ENCODE data around the gene ANO10.
"Not testable (repeated sequence)": the region's sequence is repeated elsewhere in the genome, so short reads cannot be mapped to it uniquely, and the experiment has no call there.

ANO10 gene

DNA sequence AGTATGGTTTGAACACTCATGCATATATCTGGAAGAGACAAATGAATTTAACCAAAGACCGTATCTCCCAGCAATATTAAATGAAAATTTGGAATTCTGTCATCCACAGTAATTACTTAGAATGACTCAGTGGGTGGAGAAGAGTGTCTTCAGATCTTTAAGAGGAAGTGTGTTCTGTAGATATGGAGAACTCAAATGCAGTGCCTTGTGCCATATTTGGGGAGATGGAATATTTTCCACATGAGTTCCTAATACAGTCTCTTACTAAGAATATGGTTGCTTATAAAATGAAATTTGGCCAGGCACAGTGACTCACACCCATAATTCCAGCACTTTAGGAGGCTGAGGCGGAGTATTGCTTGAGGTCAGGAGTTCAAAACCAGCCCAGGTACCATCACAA lies 40.5 kb downstream of the ANO10 start:
- TF ChIP-seq, protein P1, sequence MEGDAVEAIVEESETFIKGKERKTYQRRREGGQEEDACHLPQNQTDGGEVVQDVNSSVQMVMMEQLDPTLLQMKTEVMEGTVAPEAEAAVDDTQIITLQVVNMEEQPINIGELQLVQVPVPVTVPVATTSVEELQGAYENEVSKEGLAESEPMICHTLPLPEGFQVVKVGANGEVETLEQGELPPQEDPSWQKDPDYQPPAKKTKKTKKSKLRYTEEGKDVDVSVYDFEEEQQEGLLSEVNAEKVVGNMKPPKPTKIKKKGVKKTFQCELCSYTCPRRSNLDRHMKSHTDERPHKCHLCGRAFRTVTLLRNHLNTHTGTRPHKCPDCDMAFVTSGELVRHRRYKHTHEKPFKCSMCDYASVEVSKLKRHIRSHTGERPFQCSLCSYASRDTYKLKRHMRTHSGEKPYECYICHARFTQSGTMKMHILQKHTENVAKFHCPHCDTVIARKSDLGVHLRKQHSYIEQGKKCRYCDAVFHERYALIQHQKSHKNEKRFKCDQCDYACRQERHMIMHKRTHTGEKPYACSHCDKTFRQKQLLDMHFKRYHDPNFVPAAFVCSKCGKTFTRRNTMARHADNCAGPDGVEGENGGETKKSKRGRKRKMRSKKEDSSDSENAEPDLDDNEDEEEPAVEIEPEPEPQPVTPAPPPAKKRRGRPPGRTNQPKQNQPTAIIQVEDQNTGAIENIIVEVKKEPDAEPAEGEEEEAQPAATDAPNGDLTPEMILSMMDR (IDR thresholded peaks at IDR 0.05; ENCODE audit: low read depth, low read length, missing control alignments), result no peak
- no peak overlapping the region for H3K4me3 ChIP-seq (replicated peaks; ENCODE audit: low read depth, low read length)
- DNase-seq (ENCODE audit: extremely low read depth, low read depth), result no peak

DNA sequence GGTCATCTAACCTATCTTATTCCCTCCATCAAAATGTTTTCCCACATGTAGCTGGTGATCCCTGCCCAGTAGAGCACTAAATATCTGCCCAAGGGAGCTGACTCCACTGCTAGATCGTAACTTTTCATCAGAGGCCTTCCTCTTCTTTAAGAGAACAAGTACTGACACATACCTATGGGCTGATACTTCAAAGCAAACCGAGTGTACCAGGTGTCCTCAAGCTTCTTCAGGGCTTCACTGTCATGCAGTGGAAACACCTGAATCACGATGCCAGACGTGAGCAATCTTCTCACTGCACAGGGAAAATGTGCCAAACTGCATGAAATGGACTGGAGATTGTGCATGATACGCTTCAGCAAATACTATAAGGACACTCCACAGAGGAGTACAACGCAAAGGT lies 41.6 kb downstream of the ANO10 start:
- DNase-seq (ENCODE audit: extremely low read depth, low read depth), result no peak
- TF ChIP-seq, protein P1 (IDR thresholded peaks at IDR 0.05; ENCODE audit: low read depth, low read length, missing control alignments), result no peak
- H3K4me3 ChIP-seq (replicated peaks; ENCODE audit: low read depth, low read length), result no peak overlapping the region

- no peak overlapping the region for H3K4me3 ChIP-seq (replicated peaks; ENCODE audit: low read depth, low read length)
- no peak for DNase-seq (ENCODE audit: extremely low read depth, low read depth)
- TF ChIP-seq, protein P1 (IDR thresholded peaks at IDR 0.05; ENCODE audit: low read depth, low read length, missing control alignments), result no peak
These were observed 48.2 kb downstream of the ANO10 start for GRCh38 chr3:43573576-43573975.

- not testable (repeated sequence) for H3K4me3 ChIP-seq (replicated peaks; ENCODE audit: low read depth, low read length)
These were observed 56.0 kb downstream of the ANO10 start for GRCh38 chr3:43565661-43566341.

DNA sequence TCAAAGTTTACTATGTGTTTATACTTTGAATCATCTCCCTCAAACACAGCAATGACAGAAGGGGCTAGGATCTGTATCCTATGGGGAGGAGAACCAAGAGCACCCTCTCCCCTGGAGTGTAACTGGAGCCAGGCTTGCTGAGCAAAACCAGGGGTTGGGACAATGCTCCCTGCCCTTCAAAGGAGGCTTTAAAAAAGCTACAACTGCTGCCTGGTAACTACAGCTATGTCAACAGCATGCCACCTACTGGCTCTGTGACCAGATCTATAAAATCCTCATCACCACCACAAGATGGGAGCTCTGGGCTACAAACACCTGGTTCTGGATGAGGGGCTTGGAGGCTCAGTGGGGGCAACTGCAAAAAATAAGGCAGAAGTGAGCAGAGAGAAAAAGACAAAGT lies 61.9 kb downstream of the ANO10 start:
- TF ChIP-seq, protein P1 (IDR thresholded peaks at IDR 0.05; ENCODE audit: low read depth, low read length, missing control alignments), result no peak
- DNase-seq (ENCODE audit: extremely low read depth, low read depth), result no peak
- no peak overlapping the region for H3K4me3 ChIP-seq (replicated peaks; ENCODE audit: low read depth, low read length)

More at GRCh38 chr3:43565661-43566341, 56.0 kb downstream of the ANO10 start:
- DNase-seq (ENCODE audit: extremely low read depth, low read depth), result not testable (repeated sequence)

- H3K4me3 ChIP-seq (replicated peaks; ENCODE audit: low read depth, low read length), result no peak overlapping the region
- TF ChIP-seq, protein P1 (IDR thresholded peaks at IDR 0.05; ENCODE audit: low read depth, low read length, missing control alignments), result no peak
- no peak for DNase-seq (ENCODE audit: extremely low read depth, low read depth)
These were observed 63.6 kb downstream of the ANO10 start for GRCh38 chr3:43558171-43558570.

- no peak for DNase-seq (ENCODE audit: extremely low read depth, low read depth)
- TF ChIP-seq, protein P1 (IDR thresholded peaks at IDR 0.05; ENCODE audit: low read depth, low read length, missing control alignments), result no peak
- no peak overlapping the region for H3K4me3 ChIP-seq (replicated peaks; ENCODE audit: low read depth, low read length)
These were observed 72.1 kb downstream of the ANO10 start for GRCh38 chr3:43549626-43550290.

DNA sequence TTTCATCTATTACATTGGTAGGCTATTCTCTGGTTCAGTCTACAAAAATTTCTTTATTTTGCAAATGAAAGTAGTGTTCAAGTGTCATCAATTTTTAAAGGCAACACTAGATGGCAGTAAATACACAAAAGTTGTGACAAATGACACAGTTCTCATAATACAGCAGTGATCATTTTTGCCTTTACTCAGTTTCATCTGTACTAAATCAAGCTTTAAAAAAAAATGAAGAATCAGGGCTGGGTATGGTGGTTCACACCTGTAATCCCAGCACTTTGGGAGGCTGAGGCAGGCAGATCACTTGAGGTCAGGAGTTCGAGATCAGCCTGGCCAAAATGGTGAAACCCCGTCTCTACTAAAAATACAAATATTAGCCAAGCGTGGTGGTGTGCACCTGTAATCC lies 77.5 kb downstream of the ANO10 start:
- not testable (repeated sequence) for DNase-seq (ENCODE audit: extremely low read depth, low read depth); H3K4me3 ChIP-seq (replicated peaks; ENCODE audit: low read depth, low read length)

All from HFF-Myc (cell line).